IPS-NIHi7 (cell line): ENCODE data around the gene DNASE2B.
"Not testable (repeated sequence)": the region's sequence is repeated elsewhere in the genome, so short reads cannot be mapped to it uniquely, and the experiment has no call there.

Experiments used
- DNase-seq: peaks from one replicate; pipeline ENCODE4 v3.0.0; 2012; ENCODE audit warnings: mixed read lengths; ENCODE audit errors: extremely low spot score

DNASE2B gene

DNA sequence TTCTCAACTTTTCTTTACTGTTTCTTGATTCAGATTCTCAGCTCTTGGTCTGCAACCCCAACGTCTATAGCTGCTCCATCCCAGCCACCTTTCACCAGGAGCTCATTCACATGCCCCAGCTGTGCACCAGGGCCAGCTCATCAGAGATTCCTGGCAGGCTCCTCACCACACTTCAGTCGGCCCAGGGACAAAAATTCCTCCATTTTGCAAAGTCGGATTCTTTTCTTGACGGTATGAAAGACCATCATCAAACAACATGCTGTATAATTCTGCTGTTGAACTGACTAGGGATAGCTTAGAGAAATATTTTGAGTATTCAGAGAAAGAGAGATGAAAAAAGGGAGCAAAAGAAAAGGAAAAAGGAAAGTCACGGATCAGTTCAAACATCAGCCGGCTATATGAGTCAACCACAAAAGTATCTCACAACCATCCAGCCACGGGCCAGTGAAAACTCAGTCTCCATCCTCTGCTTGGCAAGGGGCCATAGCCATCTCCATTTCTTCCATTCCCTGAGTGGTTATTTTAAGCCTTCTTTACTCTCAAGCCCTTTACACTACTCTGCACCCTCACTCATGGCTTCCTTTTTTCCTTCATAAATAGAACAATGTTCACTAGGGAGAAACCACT, 14.1 kb downstream of the DNASE2B start:
- DNase-seq, result no peak

DNA sequence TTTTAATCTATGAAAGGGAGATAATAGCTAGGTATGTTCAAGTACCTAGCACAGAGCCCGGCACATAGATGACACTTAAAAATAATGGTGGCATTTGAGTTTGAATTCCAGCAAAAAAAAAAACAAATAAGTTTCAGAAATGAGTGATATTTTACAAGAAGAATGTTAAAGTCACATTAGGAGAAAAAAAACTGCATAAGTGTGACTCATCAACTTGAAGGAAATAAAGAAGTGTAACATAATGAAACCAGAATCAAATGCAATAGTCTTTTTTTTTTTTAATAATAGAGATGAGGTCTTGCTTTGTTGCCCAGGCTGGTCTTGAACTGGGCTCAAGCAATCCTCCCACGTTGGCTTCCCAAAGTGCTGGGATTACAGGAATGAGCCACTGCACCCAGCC, 17.1 kb downstream of the DNASE2B start:
- no peak for DNase-seq

DNA sequence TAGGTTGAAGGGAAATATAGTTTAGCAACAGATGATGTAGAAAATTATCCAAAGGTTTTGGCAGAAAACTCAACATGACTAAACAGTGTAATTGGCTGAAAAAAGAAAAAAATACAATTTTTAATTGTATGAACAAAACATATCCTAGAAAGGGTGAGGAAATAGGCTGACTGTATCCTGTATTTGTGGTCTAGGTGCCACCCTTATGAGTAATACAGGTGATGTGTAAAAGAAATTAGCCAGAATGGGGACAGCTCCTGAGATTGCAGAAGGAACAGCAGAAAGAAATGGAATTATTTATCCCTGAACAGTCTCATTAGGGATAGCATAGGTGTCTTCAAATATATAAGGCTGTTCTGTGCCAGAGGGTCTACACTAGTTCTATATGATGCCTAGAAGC, 24.6 kb downstream of the DNASE2B start:
- no peak for DNase-seq

DNA sequence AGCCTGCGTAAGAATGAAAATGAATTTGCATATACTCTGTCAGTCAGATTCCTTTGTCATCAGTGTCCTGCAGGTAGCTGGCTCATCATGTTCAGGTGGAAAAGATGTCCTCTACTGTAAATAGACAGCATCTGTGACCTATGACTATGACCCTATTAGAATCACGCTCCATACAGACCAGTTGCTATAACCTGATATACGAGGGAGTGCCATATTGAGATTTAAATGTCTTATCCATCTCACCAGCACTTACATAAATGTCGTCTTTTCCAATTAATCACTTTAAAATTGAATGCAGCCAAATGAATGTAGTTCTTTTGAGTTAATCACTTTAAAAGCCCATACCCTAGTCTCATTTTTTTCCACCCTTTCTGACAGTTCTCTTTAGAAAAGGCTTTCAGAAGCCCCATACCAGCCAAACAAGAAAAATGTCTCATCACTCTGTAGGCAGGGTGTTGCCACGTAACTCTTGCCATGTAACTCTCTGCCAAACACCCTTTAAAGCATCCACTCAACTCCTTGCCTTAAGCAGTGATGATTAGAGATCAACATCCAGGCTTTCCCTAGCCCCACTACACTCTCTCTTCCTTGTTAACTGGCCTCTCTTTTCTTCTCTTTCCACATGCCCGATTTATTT, 26.3 kb downstream of the DNASE2B start:
- no peak for DNase-seq

DNA sequence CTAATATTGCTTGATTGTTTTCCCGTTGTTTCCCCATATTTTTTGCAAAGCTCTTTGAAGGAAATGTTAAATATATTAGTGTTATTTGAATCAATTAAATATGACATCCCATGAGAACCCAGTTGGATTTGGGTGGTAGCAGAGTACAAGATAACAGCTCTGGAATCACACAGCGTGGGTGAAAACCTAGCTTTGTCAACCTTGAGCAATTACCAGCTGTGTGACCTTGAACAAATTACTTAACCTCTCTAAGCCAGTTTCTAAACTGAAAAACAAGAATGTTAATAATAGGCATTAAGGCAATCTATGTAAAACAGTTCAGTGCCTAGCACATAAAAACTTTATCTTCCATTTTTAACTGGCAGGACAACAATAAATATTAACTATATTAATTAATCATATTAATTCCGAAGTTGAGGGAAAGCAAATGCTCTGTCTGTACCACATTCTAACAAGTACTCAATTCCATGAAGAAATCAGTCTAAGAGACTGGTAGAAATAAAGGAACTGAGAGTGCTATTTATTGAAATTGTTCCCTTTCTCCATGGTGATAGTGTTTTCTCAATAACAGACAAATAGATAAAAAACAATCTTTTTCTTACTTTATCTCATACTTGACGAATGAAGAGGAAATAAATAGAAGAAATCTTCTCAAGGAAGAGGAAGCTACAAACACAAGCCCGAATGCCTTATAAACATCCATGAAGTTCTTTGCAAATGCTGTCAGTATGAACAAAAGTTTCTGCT, 27.0 kb downstream of the DNASE2B start:
- DNase-seq, result no peak

DNA sequence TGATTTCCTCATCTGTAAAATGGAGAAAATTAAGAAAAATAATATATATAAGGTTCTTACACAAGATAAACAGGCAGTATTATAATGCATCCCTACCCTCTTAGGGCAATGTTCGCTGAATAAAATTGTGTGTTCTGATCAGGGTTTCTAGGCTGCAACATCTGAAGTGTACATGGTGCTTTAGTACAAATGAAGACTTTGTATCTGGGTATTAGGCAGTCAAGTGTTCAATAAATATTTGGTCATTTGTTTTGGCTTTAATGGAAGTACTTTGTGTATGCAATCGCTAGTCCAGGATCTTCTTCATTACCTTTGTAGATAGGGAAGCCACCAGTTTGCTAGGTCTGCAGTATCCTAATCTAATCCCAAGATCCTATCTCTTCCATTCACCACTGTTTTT, 28.1 kb downstream of the DNASE2B start:
- DNase-seq, result no peak

DNA sequence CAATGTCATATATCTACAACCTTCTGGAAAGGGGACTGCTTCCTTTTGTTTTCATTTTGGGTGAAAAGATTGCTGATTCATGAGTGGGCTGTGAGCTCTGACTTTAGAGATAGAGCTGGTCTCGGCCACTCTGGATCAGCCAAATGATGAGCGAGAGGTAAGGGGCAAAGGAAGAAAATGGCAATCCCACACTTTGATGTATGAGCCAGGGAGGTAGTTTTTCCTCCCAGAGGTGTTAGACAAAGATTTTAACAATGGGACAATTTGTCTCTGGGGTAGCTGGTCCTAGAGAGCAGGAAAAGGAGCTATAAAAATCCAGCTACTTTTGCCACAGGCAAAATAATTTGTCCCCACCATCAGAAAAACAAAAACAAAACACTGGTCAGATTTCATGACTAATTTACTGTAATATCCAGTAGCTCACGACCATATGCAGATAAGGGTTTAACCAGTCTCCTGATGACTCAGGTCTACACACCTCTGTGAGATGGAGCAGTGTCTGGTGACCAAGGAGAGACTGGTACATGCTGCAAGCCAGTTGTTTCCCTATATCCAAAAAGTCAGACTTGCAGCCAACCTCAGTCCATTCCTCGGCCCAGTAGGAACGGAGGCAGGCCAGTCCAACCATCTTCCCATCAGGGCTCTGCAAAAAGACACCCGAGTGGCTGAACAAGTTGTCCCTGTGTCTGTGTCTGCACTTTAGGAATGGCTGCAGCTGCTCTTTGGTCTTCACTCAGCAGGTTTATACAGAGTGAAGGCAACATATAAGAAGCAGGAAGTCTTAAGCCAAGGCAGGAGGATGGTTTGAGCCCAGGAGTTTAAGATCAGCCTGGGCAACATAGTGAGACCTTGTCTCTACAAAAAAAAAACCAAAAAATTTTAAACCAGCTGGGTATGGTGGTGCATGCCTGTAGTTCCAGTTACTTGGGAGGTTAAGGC, 29.2 kb downstream of the DNASE2B start:
- no peak for DNase-seq

DNA sequence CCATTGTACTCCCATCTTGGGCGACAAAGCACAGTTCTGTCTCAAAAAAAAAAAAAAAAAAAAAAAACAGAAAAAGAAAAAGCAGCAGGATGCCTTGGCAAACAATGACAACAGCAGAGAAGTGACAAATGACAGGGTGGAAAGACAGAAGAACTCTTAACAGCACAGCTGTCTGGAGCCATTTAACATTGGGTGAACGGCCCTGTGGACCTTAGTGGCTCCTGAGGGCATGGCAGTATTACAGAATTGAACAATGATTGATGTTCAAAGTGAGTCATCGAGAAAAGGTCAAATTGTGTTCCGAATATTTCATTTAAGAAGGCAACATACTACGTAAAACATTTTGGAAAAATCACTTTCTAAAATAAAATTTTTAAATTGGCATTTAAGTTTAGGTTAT, 30.0 kb downstream of the DNASE2B start:
- DNase-seq, result no peak

DNA sequence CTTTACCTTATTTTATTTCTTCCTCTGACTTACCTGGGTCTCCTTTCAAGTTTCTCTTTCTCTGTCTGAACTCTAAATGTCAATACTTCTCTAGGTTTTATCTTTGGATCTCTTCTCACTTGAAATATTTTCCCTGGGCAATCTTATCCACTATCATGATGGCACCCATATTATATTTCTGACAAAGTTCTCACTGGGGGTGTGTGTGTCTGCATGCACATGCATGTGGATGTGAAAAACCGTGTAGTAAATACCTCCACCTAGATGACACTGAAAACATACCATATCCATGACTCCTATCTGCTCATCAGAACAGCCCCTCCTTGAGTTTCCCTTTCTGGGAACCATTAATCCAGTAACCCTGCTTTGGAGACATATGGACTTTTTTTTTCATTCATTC, 30.9 kb downstream of the DNASE2B start:
- DNase-seq, result no peak

DNA sequence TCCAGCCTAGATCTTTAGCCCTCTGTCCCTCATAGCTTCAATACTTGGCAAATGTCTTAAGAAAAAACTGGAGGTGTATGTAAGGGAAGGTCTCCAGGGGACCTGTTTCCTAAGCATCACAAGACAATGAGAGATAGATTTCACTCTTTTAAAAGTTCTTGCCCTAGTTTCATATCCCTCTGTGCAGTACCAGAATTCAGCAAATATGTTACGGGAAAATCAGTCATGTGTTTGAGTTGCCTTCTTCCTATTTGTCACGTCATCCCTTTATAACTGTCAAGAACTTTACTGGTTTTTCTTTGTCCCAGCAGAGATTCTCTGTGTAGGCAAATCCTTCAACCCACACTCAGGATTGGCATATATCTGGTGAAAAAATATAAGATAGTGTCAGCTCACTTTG, 32.3 kb downstream of the DNASE2B start:
- no peak for DNase-seq

DNA sequence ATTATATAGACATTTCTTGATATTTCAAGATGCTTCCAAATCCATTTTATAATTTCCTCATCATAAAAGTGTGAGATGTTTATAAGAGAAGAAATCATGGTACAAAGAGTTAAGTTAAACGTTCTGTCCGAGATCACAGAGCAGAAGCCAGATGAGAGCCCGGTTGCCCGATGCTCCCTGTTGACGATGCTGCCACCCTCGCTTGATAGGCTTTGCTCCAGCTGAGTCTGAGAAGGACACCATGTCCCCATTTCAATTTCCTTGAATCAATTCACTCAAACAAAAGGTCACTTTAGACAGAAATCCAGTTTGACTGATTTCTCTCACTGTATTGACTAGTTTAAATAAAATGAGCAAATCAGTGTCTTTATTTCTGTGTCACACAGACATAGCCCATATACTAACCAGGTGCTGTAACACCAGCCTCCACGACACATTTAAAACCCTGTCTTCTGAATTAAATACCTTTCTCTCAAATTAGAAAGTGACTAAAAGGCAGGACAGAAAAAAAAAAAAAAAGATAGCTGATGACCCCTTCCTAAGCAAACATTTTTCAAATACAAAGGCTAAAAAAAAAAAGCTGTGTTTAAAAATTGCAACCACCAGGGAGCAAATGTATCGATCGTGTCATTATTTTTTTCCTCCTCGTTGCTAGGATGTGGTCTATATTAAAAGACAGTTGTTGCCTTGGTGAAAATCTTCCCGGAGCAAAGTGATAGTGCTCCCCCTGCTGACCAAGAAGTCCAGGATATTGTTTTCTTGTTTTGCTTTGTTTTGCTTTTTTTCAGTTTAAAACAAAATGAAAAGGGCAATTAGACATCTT, 35.2 kb downstream of the DNASE2B start:
- peak; percentile 56 for DNase-seq

DNA sequence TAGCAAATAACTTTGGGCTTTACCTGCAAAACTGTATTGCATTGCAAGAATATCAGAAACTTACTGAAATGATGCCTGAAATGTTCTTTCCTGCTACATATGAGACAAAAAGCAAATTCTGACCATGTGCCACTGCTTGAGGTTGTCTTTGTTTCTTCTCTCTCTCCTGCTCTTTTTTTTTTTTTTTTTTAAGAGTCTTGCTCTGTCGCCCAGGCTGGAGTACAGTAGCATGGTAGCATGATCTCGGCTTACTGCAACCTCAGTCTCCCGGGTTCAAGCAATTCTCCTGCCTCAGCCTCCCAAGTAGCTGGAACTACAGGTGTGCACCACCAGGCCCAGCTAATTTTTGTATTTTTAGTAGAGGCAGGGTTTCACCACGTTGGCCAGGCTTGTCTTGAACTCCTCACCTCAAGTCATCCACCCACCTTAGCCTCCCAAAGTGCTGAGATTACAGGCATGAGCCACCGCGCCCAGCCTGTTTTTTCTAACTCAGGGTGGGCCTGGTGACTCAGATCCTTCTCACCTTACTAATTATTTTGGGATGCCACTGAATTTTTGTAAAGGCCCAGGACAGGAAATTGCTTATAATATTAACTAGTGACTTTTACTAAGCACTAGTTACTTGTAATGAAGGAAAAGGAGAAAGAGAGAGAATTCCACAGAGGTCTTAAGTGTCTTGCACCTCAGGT, 35.9 kb downstream of the DNASE2B start:
- DNase-seq, result no peak

DNA sequence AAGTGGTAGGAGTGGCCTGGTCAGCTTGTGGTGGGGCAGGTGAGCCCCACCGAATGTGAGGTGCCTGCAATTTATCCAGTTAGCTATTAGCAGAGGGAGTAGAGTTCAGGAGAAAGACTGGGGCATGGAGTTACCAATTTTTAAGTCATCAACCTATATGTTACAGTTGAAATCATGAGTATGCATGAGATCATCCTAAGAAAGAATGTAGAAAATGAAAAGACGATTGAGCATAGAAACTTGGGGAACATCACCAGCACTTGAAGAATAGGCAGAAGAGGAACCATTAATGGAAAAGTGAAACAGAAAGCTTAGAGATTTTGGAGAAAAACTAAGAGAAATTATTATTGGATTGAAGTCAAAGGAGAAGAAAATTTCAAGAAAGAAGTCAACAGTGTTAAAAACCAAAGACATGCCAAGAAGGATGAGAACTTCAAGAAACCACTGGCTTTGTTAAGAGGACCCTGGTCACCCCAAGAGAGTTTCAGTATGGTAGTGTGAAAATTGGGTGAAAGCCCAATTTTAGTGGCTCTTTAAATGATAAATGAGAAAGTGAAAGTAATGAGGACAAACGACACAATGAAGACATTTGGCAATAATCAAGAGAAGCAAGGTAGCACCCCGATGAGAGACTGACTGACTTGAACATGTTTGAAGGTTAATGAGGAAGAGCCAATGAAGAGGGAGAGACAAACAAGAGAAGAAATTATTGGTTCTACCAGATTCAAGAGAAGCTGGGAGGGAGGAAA, 36.7 kb downstream of the DNASE2B start:
- DNase-seq, result no peak

DNA sequence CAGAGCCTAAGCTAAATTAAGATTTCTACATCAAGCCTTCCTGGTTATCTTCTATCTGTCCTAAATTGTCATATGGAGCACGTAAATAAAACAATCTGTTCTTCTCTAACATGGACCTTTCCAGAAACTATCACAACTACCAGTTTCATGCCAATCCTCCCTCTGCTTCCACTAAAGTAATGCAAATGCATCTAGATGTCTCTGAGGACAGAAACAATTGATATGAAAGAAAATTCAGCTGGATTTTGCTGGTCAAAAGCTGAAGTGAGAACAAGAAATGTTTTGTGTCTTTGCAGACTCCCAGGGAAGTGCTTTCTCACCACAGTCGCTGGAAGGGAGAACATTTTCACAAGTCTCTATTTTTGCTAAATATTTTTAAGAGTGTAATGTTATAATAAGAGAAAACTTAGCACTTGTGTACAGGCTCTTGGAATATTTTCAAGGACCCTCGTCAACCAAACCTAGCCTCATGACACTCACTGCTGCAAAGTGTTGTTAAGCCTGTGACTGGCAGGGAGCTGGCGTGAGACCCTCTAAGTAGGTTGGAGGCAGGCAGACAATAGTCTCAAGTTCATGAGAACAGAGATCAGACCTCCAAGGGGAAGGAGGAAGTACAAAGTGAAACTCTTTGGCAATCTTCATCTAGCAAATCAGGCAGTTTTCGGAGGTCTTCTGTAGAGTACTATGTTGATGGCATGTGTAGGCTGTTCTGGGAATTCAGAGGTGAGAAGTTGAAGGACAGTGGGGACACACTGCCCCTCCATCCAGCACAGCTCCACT, 38.8 kb downstream of the DNASE2B start:
- DNase-seq, result no peak

DNA sequence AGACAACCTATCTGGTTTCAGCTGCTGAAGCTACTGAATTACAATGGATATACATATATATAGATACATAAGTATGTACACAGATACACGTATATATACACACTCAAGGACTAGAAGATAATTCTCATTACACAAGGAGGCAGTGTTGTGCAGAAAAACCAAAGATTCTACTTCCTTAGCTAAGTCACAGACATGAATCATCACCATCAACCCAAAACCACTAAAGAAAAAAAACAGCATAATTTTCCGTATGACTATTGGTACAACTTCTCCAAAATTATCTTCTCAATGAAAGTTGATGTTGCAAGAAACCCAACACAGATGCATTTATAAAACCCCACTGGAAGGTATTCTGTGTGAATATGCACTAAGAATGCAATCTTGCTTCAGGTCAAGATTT, 44.0 kb downstream of the DNASE2B start:
- DNase-seq, result no peak

DNA sequence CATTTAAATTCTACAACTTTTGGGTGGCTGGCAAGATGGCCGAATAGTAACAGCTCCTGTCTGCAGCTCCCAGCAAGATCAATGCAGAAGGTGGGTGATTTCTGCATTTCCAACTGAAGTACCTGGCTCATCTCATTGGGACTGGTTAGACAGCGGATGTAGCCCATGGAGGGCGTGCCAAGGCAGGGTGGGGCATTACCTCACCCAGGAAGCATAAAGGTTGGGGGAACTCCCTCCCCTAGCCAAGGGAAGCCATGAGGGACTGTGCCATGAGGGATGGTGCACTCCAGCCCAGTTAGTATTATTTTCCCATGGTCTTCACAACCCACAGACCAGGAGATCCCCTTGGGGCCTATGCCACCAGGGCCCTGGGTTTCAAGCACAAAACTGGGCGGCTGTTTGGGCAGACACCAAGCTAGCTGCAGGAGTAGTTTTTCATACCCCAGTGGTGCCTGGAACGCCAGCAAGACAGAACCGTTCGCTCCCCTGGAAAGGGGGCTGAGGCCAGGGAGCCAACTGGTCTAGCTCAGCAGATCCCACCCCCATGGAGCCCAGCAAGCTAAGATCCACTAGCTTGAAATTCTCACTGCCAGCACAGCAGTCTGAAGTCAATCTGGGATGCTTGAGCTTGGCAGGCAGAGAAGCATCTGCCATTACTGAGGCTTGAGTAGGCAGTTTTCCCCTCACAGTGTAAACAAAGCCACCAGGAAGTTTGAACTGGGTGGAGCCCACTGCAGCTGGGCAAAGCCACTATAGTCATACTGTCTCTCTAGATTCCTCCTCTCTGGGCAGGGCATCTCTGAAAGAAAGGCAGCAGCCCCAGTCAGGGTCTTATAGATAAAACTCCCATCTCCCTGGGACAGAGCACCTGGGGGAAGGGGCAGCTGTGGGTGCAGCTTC, 44.7 kb downstream of the DNASE2B start:
- not testable (repeated sequence) for DNase-seq

DNA sequence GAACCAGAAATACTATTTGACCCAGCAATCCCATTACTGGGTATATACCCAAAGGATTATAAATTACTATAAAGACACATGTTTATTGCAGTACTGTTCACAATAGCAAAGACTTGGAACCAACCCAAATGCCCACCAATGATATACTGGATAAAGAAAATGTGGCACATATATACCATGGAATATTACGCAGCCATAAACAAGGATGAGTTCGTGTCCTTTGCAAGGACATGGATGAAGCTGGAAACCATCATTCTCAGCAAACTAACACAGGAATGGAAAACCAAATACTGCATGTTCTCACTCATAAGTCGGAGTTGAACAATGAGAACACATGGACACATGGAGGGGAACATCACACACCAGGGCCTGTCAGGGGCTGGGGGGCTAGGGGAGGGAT, 50.4 kb downstream of the DNASE2B start:
- DNase-seq, result not testable (repeated sequence)

DNA sequence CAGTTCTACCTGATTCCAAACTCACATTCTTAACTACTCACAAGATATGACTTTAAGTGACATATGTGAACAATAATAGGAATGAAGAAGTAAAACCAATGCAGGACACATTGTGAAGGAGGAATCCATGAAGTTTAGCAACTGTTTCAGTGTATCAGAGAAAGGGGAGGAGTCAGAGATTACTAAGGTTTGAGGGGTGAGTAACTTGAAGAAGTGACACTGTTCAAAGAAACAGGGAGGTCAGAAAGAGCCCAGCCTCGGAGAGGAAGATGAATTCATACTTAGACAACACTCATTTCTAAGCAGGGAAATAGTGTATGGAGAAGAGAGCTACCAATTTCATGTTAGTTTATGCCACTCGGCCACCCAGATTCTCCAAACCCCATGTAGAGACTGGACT, 52.6 kb downstream of the DNASE2B start:
- no peak for DNase-seq
